Mesendoderm (in vitro differentiated cells): ENCODE results near the gene DOCK8.

Experiments used
- DNase-seq: peaks from one replicate; pipeline ENCODE4 v3.0.0; 2013
- H2AK5ac ChIP-seq: 2 replicates; pipeline ENCODE4 v1.6.1; 2013; ENCODE audit warnings: low read length, inconsistent platforms
- H2BK120ac ChIP-seq: 2 replicates; pipeline ENCODE4 v1.6.1; 2013; ENCODE audit warnings: low read depth, mild to moderate bottlenecking, low read length, moderate library complexity, mixed read lengths
- H2BK15ac ChIP-seq: replicated peaks from 2 replicates; pipeline ENCODE4 v1.6.1; 2013; ENCODE audit warnings: low read depth, mild to moderate bottlenecking, moderate library complexity
- H2BK5ac ChIP-seq: 2 replicates; pipeline ENCODE4 v1.6.1; 2013; ENCODE audit warnings: low read length, inconsistent platforms
- H3K18ac ChIP-seq: 2 replicates; pipeline ENCODE4 v1.6.1; 2013; ENCODE audit warnings: mild to moderate bottlenecking, low read length, mixed read lengths
- H3K23ac ChIP-seq: one replicate; pipeline ENCODE4 v1.6.1; 2013; ENCODE audit warnings: low read length
- H3K27ac ChIP-seq: 2 replicates; pipeline ENCODE4 v1.5.1; 2013; ENCODE audit warnings: low read depth, mild to moderate bottlenecking, inconsistent platforms, low read length, moderate library complexity
- H3K27me3 ChIP-seq: 2 replicates; pipeline ENCODE4 v1.6.1; 2013; ENCODE audit warnings: low read length, control low read depth, mild to moderate bottlenecking, inconsistent platforms; ENCODE audit not compliant: insufficient read depth, poor library complexity
- H3K36me3 ChIP-seq: 2 replicates; pipeline ENCODE4 v1.6.1; 2013; ENCODE audit warnings: low read length, inconsistent platforms; ENCODE audit not compliant: control insufficient read depth, insufficient read depth
- H3K4ac ChIP-seq: one replicate; pipeline ENCODE4 v1.6.1; 2013; ENCODE audit warnings: low read depth, mild to moderate bottlenecking, low read length, moderate library complexity
- H3K4me1 ChIP-seq: 2 replicates; pipeline ENCODE4 v1.6.1; 2013; ENCODE audit warnings: low read depth, low read length, inconsistent platforms; ENCODE audit not compliant: control insufficient read depth
- H3K4me2 ChIP-seq: 2 replicates; pipeline ENCODE4 v1.6.1; 2013; ENCODE audit warnings: low read length
- H3K4me3 ChIP-seq: 2 replicates; pipeline ENCODE4 v1.5.1; 2013; ENCODE audit warnings: mild to moderate bottlenecking, low read length
- H3K56ac ChIP-seq: one replicate; pipeline ENCODE4 v1.6.1; 2013; ENCODE audit warnings: low read length
- H3K79me1 ChIP-seq: 2 replicates; pipeline ENCODE4 v1.6.1; 2013; ENCODE audit warnings: low read length, inconsistent platforms
- H3K79me2 ChIP-seq: 2 replicates; pipeline ENCODE4 v1.6.1; 2013; ENCODE audit warnings: mild to moderate bottlenecking, low read length; ENCODE audit not compliant: control insufficient read depth, insufficient read depth
- H3K9ac ChIP-seq: 2 replicates; pipeline ENCODE4 v1.6.1; 2013; ENCODE audit warnings: low read length, inconsistent platforms
- H4K5ac ChIP-seq: one replicate; pipeline ENCODE4 v1.6.1; 2013; ENCODE audit warnings: low read length
- H4K8ac ChIP-seq: one replicate; pipeline ENCODE4 v1.6.1; 2013; ENCODE audit warnings: low read depth, mild to moderate bottlenecking, control low read depth, low read length, moderate library complexity
- WGBS: extraction: QIAGEN DNeasy Blood & Tissue Kit; methylation state at CpG from one replicate; pipeline ENCODE4 v1.1.7; 2013; ENCODE audit warnings: low lambda C conversion rate, missing lambda C conversion rate; ENCODE audit not compliant: insufficient coverage; ENCODE audit errors: extremely low coverage; 5-methylcytosine and 5-hydroxymethylcytosine counted together

Gene DOCK8

GRCh38 chr9:389758-390157 is 175.1 kb downstream of the DOCK8 start:
- Histone ChIP-seq H3K79me1 (no peaks in the 10 kb centered on the region), H3K56ac (no peak overlapping the region), H3K79me2 (no peaks in the 10 kb centered on the region), H3K9ac (no peak overlapping the region), H3K23ac (no peak overlapping the region), H3K4me1 (peaks cover 3% of the 10 kb centered on the region), H2AK5ac (no peak overlapping the region), H2BK15ac (no peak overlapping the region), H2BK120ac (no peak overlapping the region), H3K4me3 (no peak overlapping the region), H3K27me3 (no peaks in the 10 kb centered on the region), H2BK5ac (no peak overlapping the region), H3K36me3 (no peaks in the 10 kb centered on the region), H3K27ac (no peak overlapping the region), H3K4ac (no peak overlapping the region), H3K18ac (no peak overlapping the region), H3K4me2 (no peak overlapping the region), H4K5ac (no peak overlapping the region), H4K8ac (no peak overlapping the region)
- WGBS = no CpG with 5 or more reads among the region's 7 CpGs
- no peak for DNase-seq

DNA sequence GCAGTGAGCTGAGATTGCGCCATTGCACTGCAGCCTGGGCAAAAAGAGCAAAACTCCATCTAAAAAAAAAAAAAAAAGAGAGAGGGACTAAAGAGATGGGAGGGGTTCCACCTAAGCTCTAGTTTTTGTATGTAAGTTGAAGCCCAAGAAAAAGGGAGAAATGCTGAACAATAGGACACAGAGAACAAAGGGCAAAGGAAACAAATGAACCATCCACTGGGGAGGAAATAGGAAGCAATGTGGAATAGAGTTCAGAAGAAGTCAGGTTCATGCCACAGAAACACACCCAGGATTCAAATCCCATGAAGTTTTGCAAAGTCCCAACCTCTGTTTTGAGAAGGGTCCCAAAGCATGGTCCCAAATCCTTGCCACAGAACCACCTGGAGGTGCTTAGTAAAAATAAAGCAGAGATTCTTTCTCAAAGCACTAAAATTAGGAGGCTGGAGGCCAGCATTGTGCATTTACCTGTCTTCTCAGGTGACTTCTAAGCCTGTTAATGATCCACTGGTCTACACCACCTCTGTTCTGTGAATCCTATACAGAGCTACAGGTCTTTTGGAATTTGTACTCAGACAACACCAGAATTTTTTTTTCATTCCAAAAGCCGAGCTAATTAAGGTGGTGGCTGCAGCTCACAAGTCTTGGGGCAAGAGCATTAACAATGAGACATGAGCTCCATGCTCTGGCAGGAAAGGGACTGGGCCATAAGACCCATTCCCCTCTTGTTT is 177.6 kb downstream of the DOCK8 start:
- WGBS = no CpG with 5 or more reads among the region's 2 CpGs
- Histone ChIP-seq H3K36me3 (no peaks in the 10 kb centered on the region), H3K79me2 (no peaks in the 10 kb centered on the region), H3K56ac (no peak overlapping the region), H3K9ac (no peak overlapping the region), H2BK5ac (no peak overlapping the region), H3K79me1 (no peaks in the 10 kb centered on the region), H3K27ac (no peak overlapping the region), H2BK120ac (no peak overlapping the region), H3K27me3 (no peaks in the 10 kb centered on the region), H3K4me2 (no peak overlapping the region), H2AK5ac (no peak overlapping the region), H4K8ac (no peak overlapping the region), H3K18ac (no peak overlapping the region), H4K5ac (no peak overlapping the region), H2BK15ac (no peak overlapping the region), H3K4me1 (peaks cover 3% of the 10 kb centered on the region), H3K4me3 (no peak overlapping the region), H3K23ac (no peak overlapping the region), H3K4ac (no peak overlapping the region)
- DNase-seq = no peak

GRCh38 chr9:394347-395052 is 179.8 kb downstream of the DOCK8 start:
- peak; percentile 22 for DNase-seq
- Histone ChIP-seq H3K18ac (no peak overlapping the region), H3K36me3 (no peaks in the 10 kb centered on the region), H2BK5ac (no peak overlapping the region), H3K4me1 (peaks cover 3% of the 10 kb centered on the region), H3K4me3 (no peak overlapping the region), H3K4ac (no peak overlapping the region), H3K27ac (no peak overlapping the region), H3K4me2 (no peak overlapping the region), H2BK120ac (no peak overlapping the region), H3K79me2 (no peaks in the 10 kb centered on the region), H3K9ac (no peak overlapping the region), H4K5ac (no peak overlapping the region), H4K8ac (no peak overlapping the region), H2AK5ac (no peak overlapping the region), H3K79me1 (no peaks in the 10 kb centered on the region), H3K23ac (no peak overlapping the region), H3K27me3 (no peaks in the 10 kb centered on the region), H2BK15ac (no peak overlapping the region), H3K56ac (no peak overlapping the region)
- no CpG with 5 or more reads among the region's 3 CpGs for WGBS

GRCh38 chr9:396396-396795 is 181.7 kb downstream of the DOCK8 start:
- no peak for DNase-seq
- H3K23ac ChIP-seq = no peak overlapping the region
- no peak overlapping the region for H2BK120ac ChIP-seq
- H3K27me3 ChIP-seq = no peaks in the 10 kb centered on the region
- no peak overlapping the region for H4K8ac ChIP-seq
- no peak overlapping the region for H3K4me2 ChIP-seq
- H3K79me1 ChIP-seq = no peaks in the 10 kb centered on the region
- H2BK5ac ChIP-seq = no peak overlapping the region
- no peak overlapping the region for H3K4ac ChIP-seq
- H3K9ac ChIP-seq = no peak overlapping the region
- no peak overlapping the region for H3K4me3 ChIP-seq
- H2BK15ac ChIP-seq = no peak overlapping the region
- H3K27ac ChIP-seq = no peak overlapping the region
- no CpG with 5 or more reads among the region's 3 CpGs for WGBS
- no peak overlapping the region for H4K5ac ChIP-seq
- no peak overlapping the region for H3K18ac ChIP-seq
- H3K56ac ChIP-seq = no peak overlapping the region
- no peaks in the 10 kb centered on the region for H3K36me3 ChIP-seq
- H2AK5ac ChIP-seq = no peak overlapping the region
- H3K79me2 ChIP-seq = no peaks in the 10 kb centered on the region
- H3K4me1 ChIP-seq = peaks cover 3% of the 10 kb centered on the region

DNA sequence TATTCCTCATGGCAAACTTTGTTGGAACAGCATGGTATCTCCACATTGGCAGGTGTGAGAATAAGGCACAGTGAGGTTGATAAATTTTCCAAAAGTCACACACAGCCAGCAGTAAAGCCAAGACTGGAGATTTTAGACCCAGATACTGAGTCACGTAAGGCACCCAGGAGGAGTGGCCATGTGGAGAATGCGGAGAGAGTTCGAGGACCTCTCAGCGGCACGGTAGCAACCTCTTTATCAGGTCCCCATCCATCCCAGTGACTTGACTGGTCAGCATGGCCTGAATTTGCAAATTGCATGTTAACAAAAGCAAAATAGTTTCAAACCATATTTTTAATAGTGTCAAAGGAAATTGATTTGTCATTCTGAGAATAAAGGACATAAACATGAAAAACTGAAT is 183.4 kb downstream of the DOCK8 start:
- H3K18ac ChIP-seq = no peak overlapping the region
- H3K4me3 ChIP-seq = no peak overlapping the region
- DNase-seq = no peak
- no peak overlapping the region for H4K8ac ChIP-seq
- no peak overlapping the region for H2BK5ac ChIP-seq
- H3K27me3 ChIP-seq = no peaks in the 10 kb centered on the region
- H3K36me3 ChIP-seq = no peaks in the 10 kb centered on the region
- H4K5ac ChIP-seq = no peak overlapping the region
- no CpG with 5 or more reads among the region's 5 CpGs for WGBS
- no peak overlapping the region for H2AK5ac ChIP-seq
- no peak overlapping the region for H2BK120ac ChIP-seq
- no peak overlapping the region for H3K23ac ChIP-seq
- no peak overlapping the region for H2BK15ac ChIP-seq
- no peak overlapping the region for H3K27ac ChIP-seq
- H3K4me2 ChIP-seq = no peak overlapping the region
- no peak overlapping the region for H3K9ac ChIP-seq
- H3K4ac ChIP-seq = no peak overlapping the region
- no peaks in the 10 kb centered on the region for H3K79me1 ChIP-seq
- peaks cover 3% of the 10 kb centered on the region for H3K4me1 ChIP-seq
- no peaks in the 10 kb centered on the region for H3K79me2 ChIP-seq
- H3K56ac ChIP-seq = no peak overlapping the region
